Bone marrow (tissue), 2 donors: ENCODE data around the gene PIF1.

ENCODE experiments used
- DNase-seq, 2 donors: peaks; one replicate each; lab custom pipeline; 2025; lab: John Stamatoyannopoulos, UW

PIF1 gene

DNA sequence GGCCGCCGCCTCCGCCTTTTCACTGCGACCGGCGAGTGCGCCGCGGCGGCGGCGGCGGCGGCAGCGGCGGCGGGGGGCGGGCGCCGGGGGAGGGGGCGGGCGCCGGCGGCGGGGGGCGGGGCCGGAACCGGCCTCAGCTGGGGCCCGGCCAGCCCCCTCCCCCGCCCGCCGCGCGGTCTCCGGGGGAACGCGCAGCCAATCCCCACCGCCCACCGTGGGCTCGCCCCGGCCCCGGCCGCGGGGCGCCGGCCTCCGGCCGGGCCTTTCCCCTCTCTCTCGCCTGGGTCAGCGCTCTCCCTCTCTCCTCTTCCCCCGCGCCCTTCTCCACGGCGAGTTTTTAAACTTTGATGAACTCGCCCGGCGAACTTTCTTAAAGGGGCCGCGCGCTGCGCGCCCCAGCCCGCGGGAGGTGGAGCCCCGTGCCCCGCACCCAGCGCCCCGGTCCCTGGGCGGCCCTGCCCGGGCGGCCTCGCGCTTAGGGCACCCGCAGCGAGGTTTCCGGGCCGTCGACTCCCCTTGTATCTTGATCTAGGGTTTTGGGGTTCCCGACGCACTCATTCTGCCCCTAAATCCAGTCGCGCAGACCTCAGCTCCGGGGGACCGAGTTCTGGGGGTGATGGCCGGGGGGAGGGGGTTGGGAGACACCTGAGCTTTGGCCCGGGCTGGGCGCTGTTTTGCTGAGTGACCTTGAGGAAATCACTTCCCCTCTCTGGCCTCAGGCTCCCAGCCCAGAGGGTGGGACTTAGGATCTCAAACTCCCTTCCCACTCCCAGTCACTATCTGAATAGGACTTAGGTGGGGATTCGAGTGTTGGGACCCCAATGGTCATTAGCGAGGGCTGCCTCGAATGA lies 49.7 kb downstream of the PIF1 start, which contains the start of gene RBPMS2:
TSS of gene RBPMS2 (minus strand) at position 39 of the 851 bp plus-strand sequence. CDS start 270 bp downstream, outside the sequence.
- DNase-seq, result no peak

DNA sequence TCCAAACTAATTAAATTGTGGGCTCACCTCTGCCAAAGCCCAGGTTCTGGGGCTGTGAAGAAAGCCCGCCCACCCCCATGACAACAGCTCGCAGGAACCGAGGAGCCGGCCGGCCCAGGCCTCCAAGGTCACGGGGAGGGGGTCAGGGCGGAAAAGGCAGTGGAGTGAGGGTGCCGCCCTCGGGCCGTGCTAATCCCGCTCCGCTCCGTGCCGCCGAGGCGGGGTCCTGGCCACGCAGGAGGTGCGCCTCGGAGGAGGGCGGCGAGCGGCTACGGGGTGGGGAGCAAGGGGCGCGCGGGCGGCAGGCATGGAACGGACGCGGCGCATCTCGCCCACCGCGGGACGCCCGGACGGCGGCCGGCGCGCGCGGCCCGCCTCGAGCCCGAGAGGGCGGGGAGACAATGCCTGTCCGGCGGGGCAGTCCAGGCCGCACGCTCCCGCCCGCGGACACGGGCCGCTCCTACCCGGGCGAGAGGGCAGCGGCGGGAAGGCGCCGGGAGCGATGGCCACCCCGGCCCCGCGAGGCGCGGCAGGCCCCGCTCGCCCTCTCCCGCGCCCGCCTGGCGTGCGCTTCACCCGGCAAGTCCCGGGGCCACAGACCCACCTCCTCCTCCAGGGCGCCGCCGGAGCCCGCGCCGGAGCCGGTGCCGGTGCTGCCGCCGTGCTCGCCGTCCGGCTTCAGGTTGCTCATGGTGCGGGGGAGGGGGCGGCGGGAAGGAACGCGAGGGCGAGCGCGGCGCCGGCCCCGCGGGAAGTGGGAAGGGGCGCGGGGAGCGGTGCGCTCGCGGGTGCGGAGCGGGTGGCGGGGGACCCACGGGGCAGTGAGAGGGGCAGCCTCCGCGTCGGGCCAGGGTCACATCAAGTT lies 50.6 kb downstream of the PIF1 start:
- no peak for DNase-seq

DNA sequence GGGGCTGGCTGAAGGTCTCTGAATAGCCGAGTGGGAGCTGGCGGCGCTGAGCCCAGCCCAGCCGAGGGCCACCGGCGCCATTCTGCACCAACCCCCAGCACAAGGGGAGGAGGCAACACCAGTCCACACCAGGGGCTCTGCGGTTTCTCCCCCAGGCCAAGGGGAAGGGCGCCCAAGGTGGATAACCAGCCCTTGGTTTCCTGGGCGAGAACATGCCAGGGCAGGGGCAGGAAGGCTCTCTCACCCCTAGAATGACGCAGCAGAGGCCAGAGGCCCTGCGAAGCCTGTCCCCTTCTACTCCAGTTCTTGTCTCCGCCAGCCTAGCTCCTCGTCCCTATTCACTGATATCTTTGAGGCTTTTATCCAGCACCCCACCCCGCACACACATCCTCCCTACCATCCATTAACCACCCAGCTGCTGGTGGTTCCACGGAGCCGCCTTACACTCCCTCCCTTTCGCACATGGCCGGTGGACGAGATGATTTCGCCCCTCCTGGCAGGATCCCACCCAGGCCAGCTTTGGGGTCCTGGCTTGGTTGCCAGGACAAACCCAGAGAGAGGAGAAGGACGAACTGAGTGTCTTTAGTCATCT lies 51.3 kb downstream of the PIF1 start:
- no peak for DNase-seq

DNA sequence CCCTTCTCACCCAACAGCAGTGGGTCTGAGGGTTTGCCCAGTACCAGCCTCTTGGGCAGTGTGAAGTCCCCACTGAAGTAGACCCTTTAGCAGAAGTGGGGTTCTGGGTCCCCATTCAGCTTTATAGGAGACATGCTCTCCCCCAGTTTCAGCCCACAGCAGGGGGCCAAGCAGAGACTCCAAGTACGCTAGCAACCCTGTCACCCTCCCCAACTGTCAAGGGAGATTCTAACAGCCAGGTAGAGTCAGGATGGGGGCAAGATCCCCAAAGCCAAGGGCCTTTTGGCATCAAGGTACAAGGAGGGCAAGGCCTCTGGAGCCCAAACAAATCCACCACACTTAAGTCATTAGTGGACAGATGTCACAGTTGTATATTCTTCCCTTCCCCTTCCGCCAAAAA lies 51.8 kb downstream of the PIF1 start:
- no peak for DNase-seq

DNA sequence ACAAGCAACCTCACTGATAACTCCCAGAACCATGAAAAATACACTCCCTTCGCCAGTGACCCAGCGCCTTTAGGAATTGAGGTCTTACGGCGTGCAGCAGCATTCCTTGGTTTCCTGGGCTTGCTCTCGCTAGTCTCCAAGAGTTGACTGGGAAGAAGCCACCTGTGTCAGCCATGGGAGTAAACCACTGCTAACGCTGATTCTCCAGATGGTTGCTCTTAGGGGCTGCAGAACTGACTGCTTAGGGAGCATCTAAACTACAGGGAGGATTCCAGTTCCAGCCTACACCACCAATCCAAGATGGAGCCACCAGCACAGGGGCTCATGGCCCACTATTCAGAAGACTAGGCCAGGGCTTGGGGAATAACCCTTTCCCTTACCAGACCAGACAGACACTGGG lies 52.5 kb downstream of the PIF1 start:
- no peak for DNase-seq

DNA sequence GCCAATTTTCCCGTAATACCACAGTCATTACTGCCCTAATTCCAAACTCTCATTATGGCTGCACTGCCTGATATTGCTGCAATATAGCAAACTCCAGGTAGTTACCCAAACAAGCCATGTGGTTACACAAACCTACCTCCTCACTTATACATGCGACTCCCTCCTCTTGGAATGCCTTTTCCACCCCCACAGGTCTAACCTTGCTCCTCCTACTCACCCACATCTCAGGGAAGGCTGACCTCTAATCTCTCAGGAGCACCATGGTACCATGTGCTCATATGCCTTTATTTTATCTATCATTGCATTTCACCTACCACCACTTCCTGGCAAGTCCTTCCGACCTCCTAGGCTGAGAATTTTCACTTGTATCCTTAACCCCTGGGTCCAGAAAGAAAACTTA lies 53.0 kb downstream of the PIF1 start:
- DNase-seq, result no peak

DNA sequence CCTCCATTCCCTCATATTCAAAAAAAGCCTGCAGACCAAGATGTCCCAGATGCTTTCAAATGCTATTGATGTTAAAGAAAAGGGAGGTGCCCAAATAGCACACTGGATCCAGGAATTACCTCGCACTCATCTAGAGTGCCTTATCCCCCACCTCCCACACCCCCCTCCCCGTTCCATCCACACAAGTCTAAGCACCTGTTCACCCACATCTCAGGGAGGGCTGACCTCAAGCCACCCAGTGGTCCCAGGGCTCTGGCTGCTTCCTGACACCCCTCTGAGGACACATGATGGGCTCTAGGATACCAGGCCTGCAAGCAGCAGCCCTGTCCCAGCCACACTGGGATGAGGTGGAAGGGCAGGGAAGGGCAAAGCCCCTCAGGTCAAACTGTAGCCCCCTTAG lies 54.8 kb downstream of the PIF1 start:
- no peak for DNase-seq

DNA sequence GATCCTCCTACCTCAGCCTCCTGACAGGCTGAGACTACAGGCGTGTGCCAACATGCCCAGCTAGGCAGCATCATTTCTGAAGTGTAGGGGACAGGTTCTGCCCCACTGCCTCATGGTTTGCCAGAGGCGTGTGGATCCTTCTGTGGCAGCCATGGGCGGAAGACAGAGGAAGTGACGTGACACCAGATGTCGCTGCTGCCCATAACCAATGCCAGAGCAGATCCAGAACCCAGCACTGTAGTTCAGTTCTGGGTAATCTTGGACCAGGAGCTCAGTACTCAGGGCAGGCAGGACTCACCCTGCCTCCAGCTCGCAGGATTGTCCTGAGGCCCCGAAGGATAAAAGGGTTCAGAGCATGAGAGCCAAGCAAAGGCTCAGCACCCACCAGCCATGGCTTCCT lies 58.2 kb downstream of the PIF1 start:
- DNase-seq, result no peak

DNA sequence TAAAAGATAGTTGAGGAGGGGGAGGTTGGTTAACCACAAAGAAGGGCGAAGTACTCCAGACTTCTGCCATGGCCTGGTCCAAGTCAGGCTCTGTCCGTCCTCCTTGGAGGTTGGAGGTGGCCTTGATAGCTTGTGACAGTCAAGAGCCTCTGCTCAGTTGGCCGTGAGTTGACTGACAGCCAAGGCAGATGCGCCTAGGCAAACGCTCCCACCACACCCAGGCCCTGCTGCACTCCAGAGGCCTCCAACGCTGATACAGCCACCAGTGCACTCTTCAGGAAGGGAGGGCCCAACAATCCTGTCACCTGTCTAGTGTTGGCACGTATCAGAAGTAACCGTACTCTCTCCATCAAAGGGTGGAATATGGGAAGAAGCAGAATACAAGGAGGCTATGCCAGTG lies 59.4 kb downstream of the PIF1 start:
- no peak for DNase-seq
